ENCODE data around the gene PHACTR3. TPM values are rescaled to one million over a fixed set of nuclear protein-coding genes. Genes with fewer than 3 reads are reported as not detected.

Gene PHACTR3
- total RNA-seq, 1 donor from 2014 or later: 1.4 TPM

GRCh38 chr20:59664421-59664941, 60.1 kb downstream of the PHACTR3 start:
- Histone ChIP-seq H3K79me2 (ENCODE audit: low read depth) (no peaks in the 10 kb centered on the region), H3K4me3 (no peak overlapping the region), H3K27me3 (no peaks in the 10 kb centered on the region), H4K20me1 (ENCODE audit: low read depth) (no peaks in the 10 kb centered on the region), H3K9me3 (ENCODE audit: low read depth) (peaks cover 4% of the 10 kb centered on the region), H3K27ac (no peak overlapping the region), H2AFZ (replicated peaks) (no peak overlapping the region), H3K4me2 (no peak overlapping the region), H3F3A (ENCODE audit: low read depth) (no peaks in the 10 kb centered on the region), H3K4me1 (no peaks in the 10 kb centered on the region), H3K9ac (no peak overlapping the region), H3K36me3 (no peaks in the 10 kb centered on the region)
- H3K4me3 Mint-ChIP-seq: no peak overlapping the region
- H3K36me3 Mint-ChIP-seq: no peaks in the 10 kb centered on the region
- H3K4me1 Mint-ChIP-seq: no peaks in the 10 kb centered on the region
- TF ChIP-seq, protein P1, sequence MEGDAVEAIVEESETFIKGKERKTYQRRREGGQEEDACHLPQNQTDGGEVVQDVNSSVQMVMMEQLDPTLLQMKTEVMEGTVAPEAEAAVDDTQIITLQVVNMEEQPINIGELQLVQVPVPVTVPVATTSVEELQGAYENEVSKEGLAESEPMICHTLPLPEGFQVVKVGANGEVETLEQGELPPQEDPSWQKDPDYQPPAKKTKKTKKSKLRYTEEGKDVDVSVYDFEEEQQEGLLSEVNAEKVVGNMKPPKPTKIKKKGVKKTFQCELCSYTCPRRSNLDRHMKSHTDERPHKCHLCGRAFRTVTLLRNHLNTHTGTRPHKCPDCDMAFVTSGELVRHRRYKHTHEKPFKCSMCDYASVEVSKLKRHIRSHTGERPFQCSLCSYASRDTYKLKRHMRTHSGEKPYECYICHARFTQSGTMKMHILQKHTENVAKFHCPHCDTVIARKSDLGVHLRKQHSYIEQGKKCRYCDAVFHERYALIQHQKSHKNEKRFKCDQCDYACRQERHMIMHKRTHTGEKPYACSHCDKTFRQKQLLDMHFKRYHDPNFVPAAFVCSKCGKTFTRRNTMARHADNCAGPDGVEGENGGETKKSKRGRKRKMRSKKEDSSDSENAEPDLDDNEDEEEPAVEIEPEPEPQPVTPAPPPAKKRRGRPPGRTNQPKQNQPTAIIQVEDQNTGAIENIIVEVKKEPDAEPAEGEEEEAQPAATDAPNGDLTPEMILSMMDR (IDR thresholded peaks at IDR 0.05): no peak
- TF ChIP-seq EZH2phosphoT487 (IDR thresholded peaks at IDR 0.05) (no peak), EZH2 (IDR thresholded peaks at IDR 0.05) (no peak)
- no peak overlapping the region for H3K27ac Mint-ChIP-seq
- DNase-seq (ENCODE audit: low spot score): no peak
- peaks cover 2% of the 10 kb centered on the region for H3K9me3 Mint-ChIP-seq
- peaks cover 6% of the 10 kb centered on the region for H3K27me3 Mint-ChIP-seq (ENCODE audit: insufficient read depth, low read depth)

GRCh38 chr20:59665656-59666555, 61.6 kb downstream of the PHACTR3 start:
- Mint-ChIP-seq H3K36me3 (no peaks in the 10 kb centered on the region), H3K9me3 (no peaks in the 10 kb centered on the region), H3K27me3 (ENCODE audit: insufficient read depth, low read depth) (peaks cover 6% of the 10 kb centered on the region), H3K4me3 (no peak overlapping the region), H3K27ac (no peak overlapping the region), H3K4me1 (no peaks in the 10 kb centered on the region)
- H3K4me2 ChIP-seq: no peak overlapping the region
- H3K36me3 ChIP-seq: no peaks in the 10 kb centered on the region
- H3K4me3 ChIP-seq: no peak overlapping the region
- H3K27ac ChIP-seq: no peak overlapping the region
- no peak for TF ChIP-seq EZH2phosphoT487 (IDR thresholded peaks at IDR 0.05)
- TF ChIP-seq, protein P1 (IDR thresholded peaks at IDR 0.05): no peak
- no peaks in the 10 kb centered on the region for H3K4me1 ChIP-seq
- H3K79me2 ChIP-seq (ENCODE audit: low read depth): no peaks in the 10 kb centered on the region
- no peak overlapping the region for H3K9ac ChIP-seq
- H2AFZ ChIP-seq (replicated peaks): no peak overlapping the region
- H4K20me1 ChIP-seq (ENCODE audit: low read depth): no peaks in the 10 kb centered on the region
- DNase-seq (ENCODE audit: low spot score): no peak
- H3K9me3 ChIP-seq (ENCODE audit: low read depth): peaks cover 4% of the 10 kb centered on the region
- no peaks in the 10 kb centered on the region for H3K27me3 ChIP-seq
- no peaks in the 10 kb centered on the region for H3F3A ChIP-seq (ENCODE audit: low read depth)

DNA sequence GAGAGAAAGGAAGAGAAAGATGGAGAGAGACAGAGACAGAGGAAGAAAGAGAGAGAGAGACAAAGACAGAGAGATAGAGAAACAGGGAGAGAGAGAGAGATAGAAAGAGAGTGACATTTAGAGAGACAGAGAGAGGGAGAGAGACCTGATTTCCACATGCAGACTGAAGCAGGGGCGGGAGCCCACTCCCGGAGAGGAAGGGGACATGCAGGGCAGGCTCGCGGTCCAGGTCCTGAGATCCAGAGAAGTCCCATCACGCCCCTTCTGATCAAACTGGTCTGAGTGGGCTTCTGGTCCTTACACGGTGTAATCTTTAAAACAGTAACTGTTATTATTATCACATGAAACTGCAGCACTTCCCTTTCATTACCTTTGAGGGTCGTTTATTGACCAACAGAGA, 62.2 kb downstream of the PHACTR3 start:
- DNase-seq (ENCODE audit: low spot score): no peak
- Histone ChIP-seq H3K4me3 (no peak overlapping the region), H3K36me3 (no peaks in the 10 kb centered on the region), H3K9me3 (ENCODE audit: low read depth) (peaks cover 4% of the 10 kb centered on the region), H3F3A (ENCODE audit: low read depth) (no peaks in the 10 kb centered on the region), H3K9ac (no peak overlapping the region), H2AFZ (replicated peaks) (no peak overlapping the region), H3K79me2 (ENCODE audit: low read depth) (no peaks in the 10 kb centered on the region), H3K27me3 (no peaks in the 10 kb centered on the region), H3K4me2 (no peak overlapping the region), H3K27ac (no peak overlapping the region), H3K4me1 (no peaks in the 10 kb centered on the region), H4K20me1 (ENCODE audit: low read depth) (no peaks in the 10 kb centered on the region)
- Mint-ChIP-seq H3K27ac (no peak overlapping the region), H3K4me3 (no peak overlapping the region), H3K4me1 (no peaks in the 10 kb centered on the region), H3K9me3 (no peaks in the 10 kb centered on the region), H3K36me3 (no peaks in the 10 kb centered on the region), H3K27me3 (ENCODE audit: insufficient read depth, low read depth) (peaks cover 4% of the 10 kb centered on the region)
- TF ChIP-seq, protein P1 (IDR thresholded peaks at IDR 0.05): no peak
- no peak for TF ChIP-seq EZH2 (IDR thresholded peaks at IDR 0.05)
- TF ChIP-seq EZH2phosphoT487 (IDR thresholded peaks at IDR 0.05): no peak

Data from neural progenitor cell (in vitro differentiated cells).